Measurements from ENCODE around the gene ABI3BP.

The ABI3BP gene

GRCh38 chr3:100830931-100831330, 162.3 kb downstream of the ABI3BP start:
- DNase-seq, result no peak

DNA sequence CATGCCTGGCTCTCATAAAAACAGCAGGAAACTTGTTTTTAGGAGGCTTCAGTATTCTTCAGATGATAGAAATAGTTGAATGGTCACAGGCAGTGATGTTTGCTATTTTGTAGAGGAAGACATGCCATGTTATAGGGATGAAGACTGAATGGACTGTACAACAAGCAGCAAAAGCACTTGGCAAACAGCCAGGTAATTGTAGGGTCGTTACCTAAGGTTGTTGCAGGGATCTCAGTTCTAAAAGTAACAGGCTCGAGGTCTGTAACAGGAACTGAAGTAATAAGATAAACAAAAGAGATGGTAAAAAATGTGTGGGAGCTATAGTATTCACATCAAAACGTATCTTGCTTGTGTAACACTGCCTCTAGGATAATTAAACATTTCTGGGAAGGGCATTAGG, 167.6 kb downstream of the ABI3BP start:
- no peak for DNase-seq

GRCh38 chr3:100815583-100815982, 177.6 kb downstream of the ABI3BP start:
- DNase-seq, result no peak

GRCh38 chr3:100813828-100814227, 179.4 kb downstream of the ABI3BP start:
- no peak for DNase-seq

GRCh38 chr3:100811779-100812507, 181.3 kb downstream of the ABI3BP start:
- no peak for DNase-seq

DNA sequence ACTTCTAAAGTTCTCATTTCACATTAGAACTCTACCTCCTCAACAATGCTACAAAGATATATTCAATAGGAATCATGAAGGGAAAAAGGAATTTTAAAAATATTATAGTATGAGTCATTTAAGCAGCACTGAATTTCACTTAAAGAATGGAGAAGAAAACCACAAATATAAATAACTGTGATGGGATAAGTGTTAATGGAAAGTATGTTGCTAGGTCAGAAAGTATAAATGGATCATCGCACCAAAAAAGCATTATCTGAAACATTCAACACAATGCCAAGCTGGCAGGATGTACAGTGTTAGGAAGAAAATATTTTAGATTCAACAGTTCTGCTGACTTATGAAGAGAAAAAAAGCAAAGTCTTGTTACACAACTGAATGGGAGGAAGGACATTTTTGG, 182.6 kb downstream of the ABI3BP start:
- DNase-seq, result no peak

DNA sequence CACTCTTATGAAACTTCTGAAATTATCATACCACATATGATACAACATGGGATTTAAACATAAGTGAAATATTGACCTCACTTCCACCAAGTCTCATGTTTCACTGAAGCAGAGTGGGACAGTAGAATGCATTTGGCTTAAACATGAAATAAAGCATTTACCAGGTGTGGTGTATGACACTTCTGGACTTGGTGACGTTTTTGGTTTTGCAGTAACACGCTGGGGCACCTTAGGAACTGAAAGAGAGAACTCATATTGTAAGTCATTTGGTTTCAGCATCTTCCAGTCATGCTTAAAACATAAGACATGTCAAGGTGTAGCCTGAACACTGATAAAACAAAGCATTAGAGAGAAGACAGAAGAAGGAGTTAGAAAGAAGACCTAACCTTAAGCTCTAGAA, 188.6 kb downstream of the ABI3BP start:
- DNase-seq, result no peak

DNA sequence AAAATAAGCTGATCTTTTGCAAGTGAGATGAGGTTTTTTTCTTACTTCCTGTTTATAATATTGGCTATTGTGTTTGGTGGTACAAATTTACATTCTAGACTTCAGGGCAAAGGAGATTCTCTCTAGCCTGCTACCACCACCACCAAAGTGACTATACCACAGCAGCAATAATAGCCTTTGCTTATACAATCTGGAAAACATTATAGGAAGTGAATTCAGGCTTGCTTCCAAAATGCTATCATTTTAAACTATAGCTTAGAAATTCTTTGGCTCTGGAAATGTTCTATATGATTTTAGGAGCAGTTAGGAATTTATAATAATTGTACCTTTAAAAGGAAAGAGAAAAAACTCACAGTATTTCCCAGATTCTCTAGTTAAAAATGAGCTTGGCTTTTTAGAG, 189.5 kb downstream of the ABI3BP start:
- no peak for DNase-seq

- DNase-seq, result no peak
Observed at GRCh38 chr3:100802126-100802525, 191.1 kb downstream of the ABI3BP start.

DNA sequence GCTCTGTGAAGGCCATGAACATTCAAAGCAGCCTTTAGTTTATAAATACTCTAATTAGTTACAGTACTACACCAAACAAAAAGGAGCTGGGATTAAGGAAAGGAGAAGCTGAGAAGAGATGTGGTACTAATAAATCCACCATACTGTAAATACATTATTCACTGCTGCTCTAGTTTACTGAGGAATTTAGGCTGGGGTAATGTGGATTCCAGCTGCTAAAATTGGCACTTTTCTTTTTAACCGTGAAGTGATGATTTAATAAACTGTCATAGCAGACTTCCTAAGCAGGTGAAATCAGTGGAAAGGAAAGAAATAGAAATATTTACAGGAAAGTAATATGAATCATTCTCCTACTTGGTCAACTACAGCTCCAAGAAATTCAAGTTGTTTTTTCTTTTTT, 195.2 kb downstream of the ABI3BP start:
- no peak for DNase-seq

DNA sequence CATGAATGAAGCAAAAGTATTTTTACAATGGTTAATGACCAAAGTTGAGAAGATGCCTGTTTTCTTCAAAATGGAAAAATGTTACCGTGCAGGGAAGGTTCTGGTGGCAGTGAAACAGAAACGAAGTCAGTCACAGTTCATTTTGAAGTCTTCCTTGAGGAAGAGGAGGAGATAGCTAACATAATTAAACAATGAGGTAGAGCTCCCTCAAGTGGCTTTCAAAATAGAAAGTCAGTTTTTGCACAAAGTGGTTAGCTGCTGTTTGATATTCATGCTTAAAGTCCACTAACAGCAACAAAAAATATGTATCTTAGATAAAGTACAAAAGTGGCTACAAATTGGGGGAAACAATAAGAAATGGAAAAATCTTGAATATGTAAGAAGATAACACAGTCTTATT, 196.7 kb downstream of the ABI3BP start:
- no peak for DNase-seq

GRCh38 chr3:100789579-100789978, 203.6 kb downstream of the ABI3BP start:
- no peak for DNase-seq

DNA sequence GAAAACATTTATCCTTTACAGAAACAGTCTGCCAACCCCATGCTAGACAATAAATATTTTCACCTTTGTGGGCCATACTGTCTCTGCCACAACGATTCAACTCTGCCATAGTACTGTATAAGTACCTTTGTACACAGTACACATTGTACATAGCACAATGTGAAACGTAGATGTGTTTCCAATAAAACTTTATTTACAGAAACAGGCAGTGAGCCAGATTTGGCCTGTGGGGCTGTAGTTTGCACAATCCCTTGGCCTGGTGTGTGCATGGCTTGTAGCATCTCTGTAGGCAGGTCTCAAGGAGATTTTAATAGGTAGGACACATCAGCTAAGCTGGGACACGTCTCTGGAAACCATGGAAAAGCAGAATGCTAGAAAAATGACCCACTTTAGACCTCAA, 209.6 kb downstream of the ABI3BP start:
- DNase-seq, result no peak

- DNase-seq, result no peak
Observed at GRCh38 chr3:100782906-100783305, 210.3 kb downstream of the ABI3BP start.

DNA sequence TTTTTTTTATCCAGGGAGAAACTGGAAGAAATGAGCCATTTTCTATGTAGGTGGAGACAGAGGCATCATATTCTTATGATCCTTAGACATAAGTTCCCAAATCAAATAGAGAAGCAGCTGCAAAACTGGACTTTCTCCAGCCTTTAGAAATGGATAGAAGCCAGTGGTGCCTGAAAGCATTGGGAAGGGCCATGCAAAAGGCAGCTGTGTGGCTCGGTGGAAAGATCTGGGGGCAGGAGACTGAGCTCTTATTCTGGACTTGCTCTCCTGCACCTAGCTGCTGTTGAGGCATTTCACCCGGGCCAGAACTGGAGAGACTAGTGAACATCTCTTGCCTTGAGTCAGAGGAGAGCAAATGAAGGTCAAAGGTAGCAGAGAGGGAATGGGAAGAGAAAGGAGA, 210.9 kb downstream of the ABI3BP start:
- no peak for DNase-seq

GRCh38 chr3:100781301-100781700, 211.9 kb downstream of the ABI3BP start:
- no peak for DNase-seq

DNA sequence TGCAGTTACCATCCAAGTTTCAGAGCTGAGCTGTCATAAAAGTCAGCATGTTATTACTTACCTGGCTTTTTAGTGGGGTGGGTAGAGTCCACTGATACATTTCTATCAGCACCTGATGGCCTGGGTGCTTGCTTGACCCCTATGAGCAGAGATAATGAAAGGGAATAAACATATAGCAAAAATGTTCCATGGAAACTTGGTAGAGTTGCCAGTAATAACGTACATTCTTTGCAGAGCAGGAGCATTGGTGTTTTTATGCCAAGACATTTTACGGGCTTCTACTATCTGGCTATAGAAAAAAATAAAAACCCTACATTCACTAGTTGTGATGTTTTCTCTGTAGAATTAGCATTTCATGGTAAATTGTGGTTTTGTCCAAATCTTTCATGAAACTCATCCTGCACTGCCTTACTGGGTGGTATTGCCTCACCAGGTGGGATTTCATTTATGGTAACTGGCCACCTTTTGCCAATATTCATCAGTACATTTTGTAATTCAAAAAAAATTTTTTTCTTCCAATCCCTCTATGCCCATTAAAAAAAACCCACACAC, 213.1 kb downstream of the ABI3BP start:
- DNase-seq, result no peak

DNA sequence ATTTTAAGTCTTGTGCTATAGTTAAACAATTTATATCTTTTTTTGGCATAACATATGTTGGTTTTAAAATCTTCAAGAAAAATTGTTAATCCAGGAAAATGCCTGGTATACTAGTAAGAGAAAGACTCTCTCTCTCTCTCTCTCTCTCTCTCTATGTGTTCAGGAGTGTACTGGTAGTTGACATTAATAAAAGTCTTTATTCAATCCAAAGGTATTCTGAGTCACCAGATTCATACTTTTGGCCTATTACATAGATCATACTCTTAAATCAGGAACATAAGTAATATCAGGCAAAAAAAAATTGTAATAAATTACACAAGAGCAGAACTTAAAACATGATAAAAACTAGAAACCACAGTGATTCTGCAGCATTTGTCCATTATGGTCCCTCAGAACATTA, 213.7 kb downstream of the ABI3BP start:
- no peak for DNase-seq

GRCh38 chr3:100777271-100777670, 215.9 kb downstream of the ABI3BP start:
- DNase-seq, result no peak

DNA sequence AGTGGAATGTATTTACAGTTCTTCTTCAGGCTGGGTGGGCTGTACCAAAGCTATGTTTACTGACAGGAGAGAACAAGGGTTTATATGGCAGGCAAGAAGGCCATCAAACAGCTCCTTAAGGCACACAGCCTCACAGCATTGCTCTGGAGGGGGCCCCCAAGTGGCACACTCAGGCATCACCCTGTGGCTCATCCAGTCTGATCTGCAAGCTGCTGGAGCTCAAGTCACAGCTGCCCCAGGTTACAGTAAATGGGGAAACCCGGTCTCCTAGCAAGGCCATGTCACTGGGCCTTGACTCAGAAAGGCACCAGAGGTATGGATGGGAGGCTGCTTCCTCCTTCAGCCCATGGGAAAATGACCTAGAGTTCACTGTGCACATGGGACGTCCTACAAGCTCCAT, 216.5 kb downstream of the ABI3BP start:
- DNase-seq, result no peak

- DNase-seq, result no peak
Observed at GRCh38 chr3:100776097-100776729, 217.0 kb downstream of the ABI3BP start.

GRCh38 chr3:100775669-100776068, 217.6 kb downstream of the ABI3BP start:
- DNase-seq, result no peak

GRCh38 chr3:100775226-100775625, 218.0 kb downstream of the ABI3BP start:
- DNase-seq, result no peak

GRCh38 chr3:100769693-100770092, 223.5 kb downstream of the ABI3BP start:
- no peak for DNase-seq

- no peak for DNase-seq
Observed at GRCh38 chr3:100766069-100766468, 227.2 kb downstream of the ABI3BP start.
